CD14-positive monocyte (primary cell): ENCODE measurements around the gene NLGN4Y. TPM values are rescaled to one million over a fixed set of nuclear protein-coding genes. Genes with fewer than 3 reads are reported as not detected.

Source experiments
- DNase-seq, 3 donors: peaks; one replicate each; pipeline ENCODE4 v3.0.0-alpha.2; 2011 to 2022
- H2AFZ ChIP-seq: 2 replicates; pipeline ENCODE4 v1.6.0; 2012; ENCODE audit warnings: mild to moderate bottlenecking, low read depth, low read length, inconsistent platforms; ENCODE audit not compliant: insufficient read depth, poor library complexity, severe bottlenecking
- H3K27ac ChIP-seq, 2 donors: 1 replicate in 1 of 2; 2 replicates in 1 of 2; pipeline ENCODE4 v1.5.1; 2012 to 2013; ENCODE audit warnings: low read length in 2 of 2, control low read depth in 1 of 2, inconsistent platforms in 1 of 2, low read depth in 1 of 2, mild to moderate bottlenecking in 1 of 2
- H3K27me3 ChIP-seq, 2 donors: one replicate each; pipeline versions ENCODE4 v1.6.0 to v1.6.1; 2011 to 2013; ENCODE audit warnings: low read length in 2 of 2; ENCODE audit not compliant: control insufficient read depth in 2 of 2, insufficient read depth in 2 of 2
- H3K36me3 ChIP-seq, 2 donors: replicated peaks in 1 of 2; 1 replicate in 1 of 2; 2 replicates in 1 of 2; pipeline versions ENCODE4 v1.5.1 to v1.6.1; 2012 to 2013; ENCODE audit warnings: low read length in 2 of 2, control low read depth in 1 of 2, inconsistent platforms in 1 of 2, mild to moderate bottlenecking in 1 of 2; ENCODE audit not compliant: insufficient read depth in 2 of 2, control insufficient read depth in 1 of 2
- H3K4me1 ChIP-seq, 2 donors: 1 replicate in 1 of 2; 2 replicates in 1 of 2; pipeline versions ENCODE4 v1.5.1 to v1.6.1; 2012 to 2013; ENCODE audit warnings: low read length in 2 of 2, control low read depth in 1 of 2, inconsistent platforms in 1 of 2, mild to moderate bottlenecking in 1 of 2, moderate library complexity in 1 of 2; ENCODE audit not compliant: insufficient read depth in 2 of 2, control insufficient read depth in 1 of 2
- H3K4me2 ChIP-seq: replicated peaks from 2 replicates; pipeline ENCODE3; 2012; ENCODE audit warnings: low read length, moderate library complexity, mild to moderate bottlenecking; ENCODE audit not compliant: poor library complexity, severe bottlenecking; ENCODE audit errors: extremely low read depth
- H3K4me3 ChIP-seq, 3 experiments: fragments of 200-600 bp in 1 of 3; sonication (generic) in 1 of 3; replicated peaks in 1 of 3; 1 replicate in 2 of 3; 2 replicates in 1 of 3; pipeline ENCODE4 v1.5.1; 2011 to 2013; ENCODE audit warnings: low read length in 3 of 3, mild to moderate bottlenecking in 3 of 3, control low read depth in 2 of 3, low read depth in 2 of 3, inconsistent platforms in 1 of 3, moderate library complexity in 1 of 3
- H3K79me2 ChIP-seq: 2 replicates; pipeline ENCODE4 v1.6.0; 2012; ENCODE audit warnings: mild to moderate bottlenecking, control low read depth, inconsistent platforms, low read length, moderate library complexity; ENCODE audit not compliant: insufficient read depth
- H3K9ac ChIP-seq: 2 replicates; pipeline ENCODE4 v1.6.0; 2017; ENCODE audit warnings: low read length, mild to moderate bottlenecking; ENCODE audit not compliant: insufficient read depth, poor library complexity, severe bottlenecking
- H3K9me3 ChIP-seq, 2 donors: replicated peaks in 1 of 2; 1 replicate in 1 of 2; 2 replicates in 1 of 2; pipeline versions ENCODE4 v1.5.1 to v1.6.1; 2012 to 2013; ENCODE audit warnings: low read length in 2 of 2, control low read depth in 1 of 2; ENCODE audit not compliant: control insufficient read depth in 1 of 2, insufficient read depth in 1 of 2
- H4K20me1 ChIP-seq: 2 replicates; pipeline ENCODE4 v1.6.0; 2012; ENCODE audit warnings: mild to moderate bottlenecking, low read length, control low read depth, moderate library complexity; ENCODE audit not compliant: insufficient read depth
- H3K27ac Mint-ChIP-seq, 7 donors: one replicate each; pipeline ENCODE4 v1.8.0; 2020; ENCODE audit warnings: mild to moderate bottlenecking in 7 of 7, mixed read lengths in 7 of 7, moderate library complexity in 6 of 7, inconsistent platforms in 2 of 7
- H3K27me3 Mint-ChIP-seq, 3 donors: one replicate each; pipeline ENCODE4 v1.8.0; 2021 to 2022; ENCODE audit warnings: low read depth in 3 of 3, mild to moderate bottlenecking in 3 of 3, mixed read lengths in 3 of 3, moderate library complexity in 3 of 3, inconsistent platforms in 1 of 3
- H3K36me3 Mint-ChIP-seq, 2 donors: one replicate each; pipeline ENCODE4 v1.8.0; 2020; ENCODE audit warnings: mixed read lengths in 2 of 2, inconsistent platforms in 1 of 2, mild to moderate bottlenecking in 1 of 2
- H3K4me1 Mint-ChIP-seq: one replicate; pipeline ENCODE4 v1.8.0; 2020; ENCODE audit warnings: mild to moderate bottlenecking, mixed read lengths
- H3K4me3 Mint-ChIP-seq, 2 donors: one replicate each; pipeline ENCODE4 v1.8.0; 2020; ENCODE audit warnings: mild to moderate bottlenecking in 2 of 2, mixed read lengths in 2 of 2, moderate library complexity in 1 of 2
- H3K9me3 Mint-ChIP-seq, 7 donors: one replicate each; pipeline ENCODE4 v1.8.0; 2020 to 2022; ENCODE audit warnings: mixed read lengths in 7 of 7, mild to moderate bottlenecking in 6 of 7, moderate library complexity in 6 of 7, inconsistent platforms in 2 of 7
- WGBS: methylation state at CpG from one replicate; pipeline ENCODE4 v1.1.5; 2013; ENCODE audit warnings: missing lambda C conversion rate; ENCODE audit not compliant: insufficient coverage; 5-methylcytosine and 5-hydroxymethylcytosine counted together
- intact Hi-C, 2 donors: fragments of 100-400 bp; cut with micrococcal nuclease; formaldehyde crosslinking; loops; one replicate each; pipeline versions ENCODE4 v1.15.0 to v1.15.1; 2023
- polyA plus RNA-seq, 3 donors: library from polyadenylated mRNA; depleted of rRNA in 1 of 3; unstranded in 2 of 3; stranded (reverse) in 1 of 3; fragments of 300-500 nt in 2 of 3; fragments of >200 nt in 1 of 3; fragmentation: Illumina TruSeq in 2 of 3; gene quantifications; 1 replicate in 2 of 3; 2 replicates in 1 of 3; pipeline ENCODE4 v1.2.3, GENCODE V29; 2012 to 2021
- TF ChIP-seq, protein P1 (sequence below): fragments of 200-600 bp; IDR thresholded peaks from one replicate; pipeline ENCODE4 v1.8.0; 2022; ENCODE audit warnings: antibody characterized with exemption, mild to moderate bottlenecking

The NLGN4Y gene
- polyA plus RNA-seq, 3 donors: not detected

DNA sequence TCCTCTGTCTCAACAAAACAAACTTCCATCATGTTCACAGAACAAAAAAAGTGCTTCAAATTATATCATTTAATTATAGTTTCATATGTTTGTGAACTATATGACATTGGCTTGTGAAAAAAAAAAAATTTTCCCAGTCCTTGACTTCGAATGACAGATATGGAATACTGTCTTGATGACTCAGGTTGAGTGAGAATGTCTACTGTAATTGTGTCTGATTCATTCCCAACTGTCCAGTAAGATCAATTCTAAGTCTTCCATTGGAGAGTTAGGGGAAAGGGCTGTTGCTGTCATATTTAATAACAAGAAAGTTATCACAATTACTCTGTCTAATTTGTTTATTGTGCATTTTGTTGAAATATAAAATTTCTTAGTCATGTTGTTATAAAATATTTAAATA, 34.1 kb upstream of the NLGN4Y start:
- peaks cover 0 to 3% of the 10 kb centered on the region in 2 donors for H3K9me3 ChIP-seq
- no peak overlapping the region for H3K9ac ChIP-seq
- H3K27me3 ChIP-seq: no peaks in the 10 kb centered on the region
- H3K4me1 Mint-ChIP-seq: no peaks in the 10 kb centered on the region
- no CpG with 5 or more reads among the region's 1 CpG for WGBS
- H3K79me2 ChIP-seq: no peaks in the 10 kb centered on the region
- H3K9me3 Mint-ChIP-seq: peaks cover 0 to 6% (median 0%) of the 10 kb centered on the region in 7 donors
- H3K27me3 Mint-ChIP-seq: no peaks in the 10 kb centered on the region
- H3K4me1 ChIP-seq: no peaks in the 10 kb centered on the region
- no peak overlapping the region for H3K4me2 ChIP-seq
- intact Hi-C loops: no loop called here
- no peaks in the 10 kb centered on the region for H4K20me1 ChIP-seq
- no peaks in the 10 kb centered on the region for H3K36me3 Mint-ChIP-seq
- H3K4me3 Mint-ChIP-seq: no peak overlapping the region
- H3K27ac Mint-ChIP-seq: no peak overlapping the region
- TF ChIP-seq, protein P1, sequence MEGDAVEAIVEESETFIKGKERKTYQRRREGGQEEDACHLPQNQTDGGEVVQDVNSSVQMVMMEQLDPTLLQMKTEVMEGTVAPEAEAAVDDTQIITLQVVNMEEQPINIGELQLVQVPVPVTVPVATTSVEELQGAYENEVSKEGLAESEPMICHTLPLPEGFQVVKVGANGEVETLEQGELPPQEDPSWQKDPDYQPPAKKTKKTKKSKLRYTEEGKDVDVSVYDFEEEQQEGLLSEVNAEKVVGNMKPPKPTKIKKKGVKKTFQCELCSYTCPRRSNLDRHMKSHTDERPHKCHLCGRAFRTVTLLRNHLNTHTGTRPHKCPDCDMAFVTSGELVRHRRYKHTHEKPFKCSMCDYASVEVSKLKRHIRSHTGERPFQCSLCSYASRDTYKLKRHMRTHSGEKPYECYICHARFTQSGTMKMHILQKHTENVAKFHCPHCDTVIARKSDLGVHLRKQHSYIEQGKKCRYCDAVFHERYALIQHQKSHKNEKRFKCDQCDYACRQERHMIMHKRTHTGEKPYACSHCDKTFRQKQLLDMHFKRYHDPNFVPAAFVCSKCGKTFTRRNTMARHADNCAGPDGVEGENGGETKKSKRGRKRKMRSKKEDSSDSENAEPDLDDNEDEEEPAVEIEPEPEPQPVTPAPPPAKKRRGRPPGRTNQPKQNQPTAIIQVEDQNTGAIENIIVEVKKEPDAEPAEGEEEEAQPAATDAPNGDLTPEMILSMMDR: no peak
- no peak overlapping the region for H3K4me3 ChIP-seq
- no peaks in the 10 kb centered on the region for H3K36me3 ChIP-seq
- H3K27ac ChIP-seq: no peak overlapping the region
- no peak for DNase-seq
- H2AFZ ChIP-seq: no peak overlapping the region

DNA sequence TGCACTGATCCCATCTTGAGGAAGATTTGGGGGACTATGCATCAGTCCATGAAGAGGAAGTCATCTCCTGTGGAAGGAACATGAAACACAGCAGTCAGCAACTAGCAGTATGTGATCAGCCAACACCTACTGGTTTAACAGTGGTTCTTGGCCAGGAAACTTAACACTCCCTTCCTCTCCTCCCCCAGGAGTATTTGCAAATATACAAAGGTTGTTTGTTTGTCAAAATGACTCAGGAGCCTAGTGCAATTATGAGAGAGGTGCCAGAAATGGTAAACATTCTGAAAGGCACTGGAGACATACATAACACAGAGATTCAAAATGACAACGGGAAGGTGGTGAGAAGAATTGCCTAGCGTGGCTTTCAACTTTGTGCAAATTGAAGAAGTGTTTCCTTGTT, 26.3 kb upstream of the NLGN4Y start:
- intact Hi-C loops: no loop called here
- H3K27me3 ChIP-seq: no peaks in the 10 kb centered on the region
- no peaks in the 10 kb centered on the region for H4K20me1 ChIP-seq
- no peak overlapping the region for H3K27ac Mint-ChIP-seq
- no peak overlapping the region for H3K27ac ChIP-seq
- peaks cover 0 to 4% (median 0%) of the 10 kb centered on the region in 7 donors for H3K9me3 Mint-ChIP-seq
- no peak for DNase-seq
- no peaks in the 10 kb centered on the region for H3K79me2 ChIP-seq
- H3K36me3 ChIP-seq: no peaks in the 10 kb centered on the region
- no peaks in the 10 kb centered on the region for H3K9me3 ChIP-seq
- H2AFZ ChIP-seq: no peak overlapping the region
- H3K4me2 ChIP-seq: no peak overlapping the region
- H3K27me3 Mint-ChIP-seq: peaks cover 0 to 2% (median 0%) of the 10 kb centered on the region in 3 donors
- H3K9ac ChIP-seq: no peak overlapping the region
- H3K4me1 ChIP-seq: no peaks in the 10 kb centered on the region
- H3K4me3 ChIP-seq: no peak overlapping the region
- no CpG with 5 or more reads among the region's 2 CpGs for WGBS
- TF ChIP-seq, protein P1: no peak
- no peaks in the 10 kb centered on the region for H3K36me3 Mint-ChIP-seq
- no peak overlapping the region for H3K4me3 Mint-ChIP-seq
- H3K4me1 Mint-ChIP-seq: no peaks in the 10 kb centered on the region
